Body of pancreas (tissue), 4 donors: ENCODE measurements around the gene HOXD10.

Experiments used
- POLR2A ChIP-seq, 3 donors: fragments of 450-650 bp; IDR thresholded peaks; one replicate each; pipeline ENCODE4 v1.6.1; 2016; ENCODE audit warnings: antibody characterized with exemption in 3 of 3, mild to moderate bottlenecking in 2 of 3
- TF ChIP-seq, protein P1 (sequence below), 7 experiments: fragments of 450-650 bp in 4 of 7; fragments of 200-600 bp in 3 of 7; sonication (generic) in 3 of 7; IDR thresholded peaks; one replicate each; pipeline ENCODE4 v1.5.1; 2016 to 2019; ENCODE audit warnings: antibody characterized with exemption in 7 of 7

DNA sequence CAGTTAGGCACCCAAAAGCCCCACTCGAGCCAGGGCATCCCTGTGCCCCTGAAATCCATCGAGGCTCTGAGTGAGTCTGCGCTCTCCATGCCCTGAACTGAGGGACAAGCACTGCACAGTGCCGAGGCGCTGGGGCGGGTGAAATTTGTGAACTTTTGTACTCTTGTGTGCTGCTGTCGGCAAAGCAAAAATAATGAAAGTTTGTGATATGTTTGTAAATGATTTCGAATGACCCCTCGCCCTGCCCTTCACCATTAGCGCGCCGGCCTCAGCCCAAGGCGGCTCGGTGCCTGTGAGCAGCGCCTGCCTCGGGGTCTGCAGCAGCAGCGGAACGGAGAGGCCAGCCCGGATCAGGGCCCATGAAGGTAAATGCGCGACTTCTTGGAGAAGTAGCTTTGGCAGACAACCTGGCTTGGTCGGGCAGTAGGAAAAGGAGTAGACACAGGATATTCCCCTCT is 32.9 kb downstream of the HOXD10 start:
- TF ChIP-seq, protein P1, sequence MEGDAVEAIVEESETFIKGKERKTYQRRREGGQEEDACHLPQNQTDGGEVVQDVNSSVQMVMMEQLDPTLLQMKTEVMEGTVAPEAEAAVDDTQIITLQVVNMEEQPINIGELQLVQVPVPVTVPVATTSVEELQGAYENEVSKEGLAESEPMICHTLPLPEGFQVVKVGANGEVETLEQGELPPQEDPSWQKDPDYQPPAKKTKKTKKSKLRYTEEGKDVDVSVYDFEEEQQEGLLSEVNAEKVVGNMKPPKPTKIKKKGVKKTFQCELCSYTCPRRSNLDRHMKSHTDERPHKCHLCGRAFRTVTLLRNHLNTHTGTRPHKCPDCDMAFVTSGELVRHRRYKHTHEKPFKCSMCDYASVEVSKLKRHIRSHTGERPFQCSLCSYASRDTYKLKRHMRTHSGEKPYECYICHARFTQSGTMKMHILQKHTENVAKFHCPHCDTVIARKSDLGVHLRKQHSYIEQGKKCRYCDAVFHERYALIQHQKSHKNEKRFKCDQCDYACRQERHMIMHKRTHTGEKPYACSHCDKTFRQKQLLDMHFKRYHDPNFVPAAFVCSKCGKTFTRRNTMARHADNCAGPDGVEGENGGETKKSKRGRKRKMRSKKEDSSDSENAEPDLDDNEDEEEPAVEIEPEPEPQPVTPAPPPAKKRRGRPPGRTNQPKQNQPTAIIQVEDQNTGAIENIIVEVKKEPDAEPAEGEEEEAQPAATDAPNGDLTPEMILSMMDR (IDR thresholded peaks at IDR 0.05): no peak
- TF ChIP-seq POLR2A (IDR thresholded peaks at IDR 0.05): no peak
